NK-92 (cell line): ENCODE data around the gene PAX7.

Source experiments
- DNase-seq: peaks from one replicate; lab custom pipeline; 2025; ENCODE audit not compliant: unreplicated experiment; lab: John Stamatoyannopoulos, UW

The PAX7 gene

GRCh38 chr1:18697541-18697940 is 66.9 kb downstream of the PAX7 start:
- no peak for DNase-seq

- DNase-seq = no peak
Observed at GRCh38 chr1:18700530-18700929, 69.9 kb downstream of the PAX7 start.

GRCh38 chr1:18701183-18701582 is 70.5 kb downstream of the PAX7 start:
- no peak for DNase-seq

GRCh38 chr1:18703041-18703621 is 72.5 kb downstream of the PAX7 start:
- DNase-seq = no peak

DNA sequence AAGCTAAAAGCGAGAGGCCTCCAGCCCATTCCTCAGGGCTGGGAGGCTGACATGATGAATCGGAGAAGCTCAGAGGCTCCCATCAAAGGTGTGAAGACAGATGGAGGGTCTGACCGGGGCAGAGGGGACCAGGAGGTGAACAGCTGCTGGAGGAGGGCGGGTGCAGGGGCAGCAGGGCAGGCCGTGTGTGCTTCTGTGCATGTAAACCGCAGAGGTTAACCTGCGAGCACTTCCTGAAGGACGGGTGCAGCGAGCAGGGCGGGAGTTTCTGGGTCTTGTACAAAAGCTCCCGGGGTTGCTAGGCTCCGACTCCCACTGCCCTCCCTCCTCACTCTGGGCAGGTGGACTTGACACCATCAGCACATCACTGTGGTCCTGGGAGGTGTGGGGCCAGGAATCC is 75.2 kb downstream of the PAX7 start:
- DNase-seq = no peak

- no peak for DNase-seq
Observed at GRCh38 chr1:18707696-18708257, 77.1 kb downstream of the PAX7 start.

DNA sequence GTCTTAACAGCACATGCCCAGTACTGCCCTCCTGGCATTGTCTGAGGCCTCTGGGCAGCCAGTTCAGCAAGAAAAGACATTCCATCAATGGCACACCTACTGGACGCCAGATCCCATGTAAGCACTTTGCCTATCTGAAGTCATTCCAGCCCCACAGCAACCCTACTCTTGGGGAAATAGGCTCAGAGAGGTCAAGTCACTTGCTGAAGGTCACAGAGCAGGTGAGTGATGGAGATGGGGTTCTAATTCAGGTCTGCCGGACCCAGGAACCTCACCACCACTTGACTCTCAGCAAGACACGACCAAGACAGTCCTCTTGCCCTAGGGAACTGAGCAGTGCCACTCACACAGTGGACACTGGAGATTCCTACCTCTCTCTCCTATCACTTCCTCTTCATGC is 79.4 kb downstream of the PAX7 start:
- no peak for DNase-seq

- no peak for DNase-seq
Observed at GRCh38 chr1:18711003-18711402, 80.4 kb downstream of the PAX7 start.

DNA sequence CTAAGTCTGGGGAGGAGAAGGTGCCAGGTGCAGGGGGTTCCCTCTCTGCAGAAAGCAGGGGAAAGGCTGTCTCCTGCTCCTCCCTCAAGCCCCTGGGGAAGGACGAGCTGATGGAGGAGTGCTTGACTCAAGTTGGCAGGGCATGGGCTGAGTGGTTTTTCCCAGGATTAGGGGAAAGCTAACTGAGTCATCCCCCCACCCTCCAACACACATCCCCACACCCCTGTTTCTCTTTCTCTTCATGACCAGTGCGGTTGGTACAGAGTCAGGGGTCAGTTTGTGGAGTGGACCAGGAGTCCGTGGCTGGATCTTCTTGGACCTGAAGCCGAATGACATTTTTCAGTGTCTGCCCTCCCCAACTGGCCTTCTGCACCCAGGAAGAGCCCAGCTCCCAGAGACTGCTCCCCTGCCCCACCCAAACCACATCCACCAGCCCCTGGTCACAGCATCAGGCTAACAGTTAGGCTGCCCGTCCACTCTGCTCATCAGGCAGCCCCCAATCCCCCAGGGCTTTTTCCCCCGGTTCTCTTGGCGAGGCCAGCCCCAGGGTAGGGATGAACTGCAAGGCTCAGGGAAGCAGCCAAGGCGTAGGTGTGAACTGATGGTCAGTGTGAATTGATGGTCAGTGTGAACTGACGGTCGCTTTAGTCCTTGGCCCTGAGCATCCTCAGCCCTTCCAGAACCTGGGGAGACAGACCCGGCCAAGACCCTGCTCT is 81.0 kb downstream of the PAX7 start:
- DNase-seq = no peak

GRCh38 chr1:18712252-18712600 is 81.6 kb downstream of the PAX7 start:
- DNase-seq = no peak

DNA sequence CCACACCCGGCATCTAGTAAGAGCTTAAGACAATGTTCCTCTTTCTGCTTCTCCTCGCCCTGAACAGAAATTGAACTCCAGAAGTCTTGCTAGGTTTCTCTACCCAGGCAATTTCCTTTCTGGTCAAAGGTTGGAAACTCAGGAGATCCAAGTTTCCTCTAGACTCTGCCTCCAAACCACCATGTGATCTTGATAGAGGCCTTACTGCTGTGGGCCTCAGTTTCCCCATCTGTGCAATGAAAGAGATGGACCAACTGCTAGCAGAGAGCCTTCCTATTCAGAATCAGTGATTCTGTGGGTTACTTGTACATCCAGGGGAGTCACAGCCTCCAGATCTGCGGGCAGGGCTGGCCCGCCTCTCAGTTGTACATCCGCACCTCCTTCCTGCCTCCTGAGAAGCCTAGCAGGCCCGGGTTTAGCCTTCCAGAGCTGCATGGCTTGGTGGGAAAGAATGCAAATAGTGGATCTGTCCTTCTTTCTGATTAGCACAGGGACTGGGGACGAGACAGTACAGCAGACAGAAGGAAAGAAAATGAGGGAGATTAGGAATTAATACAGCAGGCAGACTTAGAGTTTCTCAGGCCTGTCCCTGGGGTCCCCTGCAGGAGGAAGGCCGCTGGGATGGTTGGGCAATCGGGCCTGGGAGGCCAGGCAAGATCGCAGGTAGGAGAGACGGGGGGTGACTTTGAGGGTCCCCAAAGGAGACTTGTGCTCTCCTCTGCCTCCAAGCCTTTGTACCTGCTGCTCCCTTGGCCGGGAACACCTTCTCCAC is 83.9 kb downstream of the PAX7 start:
- DNase-seq = no peak

- no peak for DNase-seq
Observed at GRCh38 chr1:18716112-18716784, 85.6 kb downstream of the PAX7 start.

DNA sequence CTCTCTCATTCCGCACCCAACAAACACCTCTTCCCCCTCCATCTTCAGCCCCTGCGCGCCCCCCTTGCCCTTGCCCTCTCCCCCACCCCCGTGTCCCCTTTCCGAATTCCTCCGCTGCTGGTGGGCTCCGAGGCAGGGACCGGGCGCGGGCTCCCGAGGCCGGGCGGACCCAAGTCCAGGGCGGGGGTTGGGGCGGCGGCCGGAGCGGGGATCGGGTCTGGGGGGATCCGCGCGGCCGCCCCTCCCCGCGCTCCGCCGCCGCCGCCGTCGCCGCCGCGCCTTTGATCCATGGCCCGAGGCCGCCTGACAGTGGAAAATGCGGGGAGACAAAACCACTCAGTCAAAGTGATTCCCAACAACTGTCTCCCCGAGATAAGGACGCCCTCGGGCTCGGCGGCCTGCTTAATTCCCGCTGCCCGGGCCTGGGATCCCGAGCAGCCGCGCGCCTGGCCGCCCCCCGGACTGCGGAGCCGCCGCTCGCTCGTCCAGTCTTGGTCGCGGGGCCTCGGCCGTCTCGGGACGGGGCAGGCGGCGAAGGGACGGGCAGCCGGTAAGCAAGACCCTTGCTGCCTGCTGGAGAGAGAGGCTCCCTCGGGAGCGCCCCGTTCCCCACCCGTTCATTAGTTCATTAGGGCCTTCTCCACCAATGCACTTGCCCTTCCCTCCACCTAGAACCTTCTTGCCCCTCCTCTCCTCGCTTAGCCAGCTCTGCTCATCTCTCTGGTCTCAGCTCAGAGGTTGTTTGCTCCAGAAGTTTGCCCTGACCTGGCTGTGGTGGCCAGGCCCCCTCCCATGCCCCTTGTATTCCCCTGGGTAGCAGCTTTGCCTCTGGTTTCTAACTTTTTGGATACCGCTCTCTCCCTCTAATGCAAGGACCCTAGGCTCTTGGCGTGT is 86.4 kb downstream of the PAX7 start:
- no peak for DNase-seq

DNA sequence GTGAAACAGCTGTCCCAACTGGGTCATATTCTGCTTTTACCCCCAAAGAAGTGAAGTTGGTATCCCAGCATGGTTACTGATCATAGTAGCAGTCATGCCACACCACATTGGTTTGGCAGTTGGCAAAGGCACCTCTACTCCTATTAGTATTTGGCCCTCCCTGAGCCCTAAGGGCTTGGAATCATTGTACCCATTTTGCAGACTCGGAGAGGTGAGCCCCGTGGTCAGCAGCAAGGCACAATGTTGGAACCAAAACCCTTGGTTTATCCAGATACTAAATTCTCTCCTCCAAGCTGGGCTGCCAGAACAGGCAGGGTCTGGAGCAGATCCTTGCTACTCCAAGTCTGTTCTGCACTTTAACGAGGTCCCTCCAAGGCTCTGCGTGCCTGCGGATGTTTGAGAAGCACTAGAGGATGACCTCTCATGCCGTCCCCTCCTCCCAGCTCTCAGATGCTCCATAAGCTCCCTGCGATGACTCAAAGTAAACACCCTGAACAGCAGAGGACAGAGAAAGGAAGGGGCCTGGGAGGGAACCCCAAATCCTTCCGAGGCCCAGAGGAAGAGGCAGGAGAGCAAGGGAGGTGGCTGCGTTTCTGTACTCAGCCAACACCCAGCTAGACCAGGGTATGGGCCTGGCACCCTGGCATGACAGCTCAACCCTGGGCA is 89.3 kb downstream of the PAX7 start:
- DNase-seq = no peak

- no peak for DNase-seq
Observed at GRCh38 chr1:18721041-18721440, 90.4 kb downstream of the PAX7 start.

DNA sequence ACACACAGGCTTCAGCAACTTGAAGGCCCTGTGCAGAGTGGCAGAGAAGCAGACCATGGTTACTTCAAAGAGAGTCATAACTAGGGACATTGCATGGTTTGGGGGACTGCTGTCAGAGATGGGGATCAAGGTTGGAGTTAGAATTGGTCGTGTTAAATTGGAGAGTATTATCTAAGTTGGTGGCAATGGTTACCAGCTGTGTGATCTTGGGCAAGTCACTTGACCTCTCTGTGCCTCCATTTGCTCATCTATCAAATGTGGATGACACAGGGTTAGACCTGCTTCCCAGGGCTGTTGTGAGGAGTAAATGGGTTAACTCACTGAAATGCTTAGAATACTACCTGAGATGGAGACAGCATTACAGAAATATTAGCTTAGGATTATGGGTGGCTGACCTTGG is 91.1 kb downstream of the PAX7 start:
- no peak for DNase-seq

DNA sequence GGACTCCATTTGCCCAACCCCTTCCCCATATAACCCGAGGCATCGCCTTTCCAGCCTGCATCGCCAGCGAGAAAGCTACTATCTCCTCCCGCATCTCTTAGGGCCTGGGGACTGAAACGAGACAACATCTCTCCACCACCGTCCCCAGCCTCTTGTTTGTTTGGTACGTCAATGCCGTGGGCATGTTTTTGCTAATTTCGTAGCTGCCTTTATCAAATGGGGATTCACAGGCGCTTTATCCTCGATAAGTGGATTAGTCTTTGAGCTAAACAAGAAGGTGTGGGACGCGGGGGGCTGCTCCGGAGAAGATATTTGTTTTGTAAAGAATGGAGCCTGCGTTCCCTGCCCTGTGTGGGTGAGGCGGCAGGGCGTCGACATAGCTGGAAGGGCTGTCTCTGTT is 91.6 kb downstream of the PAX7 start:
- DNase-seq = no peak

DNA sequence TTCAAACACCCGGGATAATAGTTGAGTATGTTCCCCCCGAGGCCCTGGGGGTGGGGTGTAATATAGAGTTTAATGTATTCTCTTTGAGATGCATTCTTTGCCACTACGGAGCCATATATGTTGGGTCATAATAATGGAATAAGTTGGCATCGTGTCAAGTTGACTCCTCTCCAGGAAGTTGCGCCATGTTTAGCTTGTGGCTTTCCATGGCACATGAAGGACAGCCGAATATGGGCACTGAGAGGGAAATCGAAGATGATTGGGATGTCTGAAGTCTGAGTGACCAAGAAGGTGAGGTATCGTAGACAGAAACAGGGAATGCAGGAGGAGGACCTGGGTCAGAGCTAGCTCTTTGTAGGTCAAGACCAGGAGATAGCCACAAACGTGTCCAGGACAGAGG is 92.6 kb downstream of the PAX7 start:
- no peak for DNase-seq

DNA sequence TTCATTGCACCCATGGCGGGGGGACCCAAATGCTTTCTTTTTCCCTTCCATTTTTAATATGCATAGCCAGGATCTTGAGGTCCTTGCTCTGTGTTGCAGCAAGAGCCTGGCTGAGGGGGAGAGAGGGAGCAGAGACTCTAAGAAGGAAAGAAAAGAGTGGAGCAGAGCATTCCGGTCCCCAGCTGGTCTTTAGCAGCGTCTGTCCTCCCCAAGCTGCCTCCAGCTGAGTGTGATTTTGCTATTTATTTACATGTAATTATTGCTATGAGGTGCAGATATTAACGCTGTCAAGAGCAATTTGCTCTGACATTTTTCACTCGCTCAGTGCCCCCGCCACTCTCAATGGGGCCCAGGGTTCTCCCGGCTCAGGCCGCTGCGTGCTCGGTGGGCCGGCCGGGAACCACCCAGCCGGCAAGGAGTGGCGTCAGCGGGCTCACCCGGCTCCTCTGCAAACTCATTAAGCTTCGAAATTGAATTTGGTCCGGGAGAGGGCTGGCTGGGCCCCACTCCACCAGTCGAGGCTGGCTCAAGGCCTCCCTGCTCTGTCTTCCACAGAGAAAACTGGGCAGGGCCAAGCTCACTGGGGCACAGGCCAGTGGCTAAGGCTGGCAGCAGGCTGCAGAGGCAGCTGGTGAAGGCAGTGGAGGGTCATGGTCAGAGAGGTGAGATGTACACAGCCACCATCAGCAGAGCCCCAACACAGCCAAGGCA is 93.2 kb downstream of the PAX7 start:
- DNase-seq = no peak
